Lower leg skin (tissue), 4 donors: ENCODE measurements around the gene CDHR1. TPM values are rescaled to one million over a fixed set of nuclear protein-coding genes. Genes with fewer than 3 reads are reported as not detected.

Experiments
- DNase-seq, 2 donors: peaks; one replicate each; pipeline ENCODE4 v3.0.0-alpha.2; 2019; ENCODE audit warnings: low spot score in 2 of 2
- H3K4me3 ChIP-seq: fragments of 200-600 bp; sonication (generic); 2 replicates; pipeline ENCODE4 v1.5.1; 2017; ENCODE audit warnings: mild to moderate bottlenecking, low read depth; ENCODE audit not compliant: poor library complexity, severe bottlenecking
- POLR2A ChIP-seq, 2 donors: fragments of 450-650 bp; IDR thresholded peaks; one replicate each; pipeline ENCODE4 v1.6.1; 2016 to 2017; ENCODE audit warnings: antibody characterized with exemption in 2 of 2, mild to moderate bottlenecking in 1 of 2, moderate library complexity in 1 of 2
- WGBS, 2 donors: methylation state at CpG; one replicate each; pipeline ENCODE4 v1.1.5; 2018; 5-methylcytosine and 5-hydroxymethylcytosine counted together
- intact Hi-C: fragments of 100-400 bp; cut with DNase I; formaldehyde crosslinking; loops from one replicate; pipeline ENCODE4 v1.15.0; 2023; ENCODE audit warnings: low total_unique reads
- total RNA-seq, 4 donors: library from RNA; depleted of rRNA; stranded (reverse); fragments of >200 nt; gene quantifications; one replicate each; pipeline ENCODE4 v1.1.0, GENCODE V29; 2016
- TF ChIP-seq, protein P1 (sequence below), 3 donors: fragments of 450-650 bp; IDR thresholded peaks; one replicate each; pipeline ENCODE4 v1.5.1; 2016; ENCODE audit warnings: antibody characterized with exemption in 3 of 3, mild to moderate bottlenecking in 3 of 3, moderate library complexity in 2 of 3

CDHR1 gene
- total RNA-seq, 4 donors from 2014 or later: 68.5 to 126 (median 101) TPM

DNA sequence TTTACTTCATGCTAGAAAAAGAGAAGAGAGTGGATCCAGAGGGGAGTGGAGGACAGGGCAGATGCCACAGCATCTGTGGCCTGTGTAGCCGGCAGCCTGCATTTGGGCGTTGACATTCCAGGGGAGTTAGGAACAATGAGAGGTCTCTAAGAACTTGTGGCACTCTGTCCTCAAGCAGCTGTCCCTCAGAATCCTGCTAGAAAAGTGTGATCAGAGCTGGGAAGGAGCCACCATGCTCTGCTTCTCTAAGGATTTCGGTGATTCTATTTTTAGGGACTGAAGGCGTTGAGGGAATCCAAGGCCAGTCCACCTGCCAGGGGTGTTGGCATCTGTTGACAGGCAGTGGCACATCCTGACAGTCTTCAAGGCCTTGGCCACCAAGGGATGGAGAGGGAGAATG, 23.4 kb downstream of the CDHR1 start:
- TF ChIP-seq, protein P1, sequence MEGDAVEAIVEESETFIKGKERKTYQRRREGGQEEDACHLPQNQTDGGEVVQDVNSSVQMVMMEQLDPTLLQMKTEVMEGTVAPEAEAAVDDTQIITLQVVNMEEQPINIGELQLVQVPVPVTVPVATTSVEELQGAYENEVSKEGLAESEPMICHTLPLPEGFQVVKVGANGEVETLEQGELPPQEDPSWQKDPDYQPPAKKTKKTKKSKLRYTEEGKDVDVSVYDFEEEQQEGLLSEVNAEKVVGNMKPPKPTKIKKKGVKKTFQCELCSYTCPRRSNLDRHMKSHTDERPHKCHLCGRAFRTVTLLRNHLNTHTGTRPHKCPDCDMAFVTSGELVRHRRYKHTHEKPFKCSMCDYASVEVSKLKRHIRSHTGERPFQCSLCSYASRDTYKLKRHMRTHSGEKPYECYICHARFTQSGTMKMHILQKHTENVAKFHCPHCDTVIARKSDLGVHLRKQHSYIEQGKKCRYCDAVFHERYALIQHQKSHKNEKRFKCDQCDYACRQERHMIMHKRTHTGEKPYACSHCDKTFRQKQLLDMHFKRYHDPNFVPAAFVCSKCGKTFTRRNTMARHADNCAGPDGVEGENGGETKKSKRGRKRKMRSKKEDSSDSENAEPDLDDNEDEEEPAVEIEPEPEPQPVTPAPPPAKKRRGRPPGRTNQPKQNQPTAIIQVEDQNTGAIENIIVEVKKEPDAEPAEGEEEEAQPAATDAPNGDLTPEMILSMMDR (IDR thresholded peaks at IDR 0.05): no peak
- no peak for TF ChIP-seq POLR2A (IDR thresholded peaks at IDR 0.05)
- no peak for DNase-seq

DNA sequence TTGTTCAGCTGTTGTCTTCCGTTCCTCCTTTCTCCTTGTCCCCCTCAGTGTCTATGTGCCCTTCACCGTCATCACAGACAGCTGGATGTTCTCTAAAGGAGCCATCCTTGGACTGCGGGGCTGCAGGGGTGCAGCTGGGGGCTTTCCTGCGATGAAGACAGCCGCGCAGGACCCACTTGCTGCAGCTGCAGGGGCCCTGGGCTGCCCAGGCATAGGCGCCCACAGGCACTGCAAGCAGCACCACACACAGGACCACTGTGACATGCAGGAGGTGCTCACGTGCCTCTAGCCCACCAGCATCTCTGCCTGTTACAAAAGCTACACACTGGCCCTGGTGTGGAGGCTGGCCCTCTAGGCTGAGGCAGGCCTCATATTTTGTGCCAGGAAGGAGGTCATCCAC, 27.6 kb downstream of the CDHR1 start:
- no peak overlapping the region for H3K4me3 ChIP-seq
- intact Hi-C loops: no loop called here
- no peak for TF ChIP-seq POLR2A (IDR thresholded peaks at IDR 0.05)
- TF ChIP-seq, protein P1 (IDR thresholded peaks at IDR 0.05): no peak
- WGBS, 2 donors: 86 to 94% methylated on average over 7 to 8 of the region's 8 CpGs
- DNase-seq: no peak

More for the DNA sequence above, 23.4 kb downstream of the CDHR1 start:
- intact Hi-C loops: no loop called here
- WGBS, 2 donors: 75 to 82% methylated on average over 4 of the region's 4 CpGs
- H3K4me3 ChIP-seq: no peak overlapping the region

DNA sequence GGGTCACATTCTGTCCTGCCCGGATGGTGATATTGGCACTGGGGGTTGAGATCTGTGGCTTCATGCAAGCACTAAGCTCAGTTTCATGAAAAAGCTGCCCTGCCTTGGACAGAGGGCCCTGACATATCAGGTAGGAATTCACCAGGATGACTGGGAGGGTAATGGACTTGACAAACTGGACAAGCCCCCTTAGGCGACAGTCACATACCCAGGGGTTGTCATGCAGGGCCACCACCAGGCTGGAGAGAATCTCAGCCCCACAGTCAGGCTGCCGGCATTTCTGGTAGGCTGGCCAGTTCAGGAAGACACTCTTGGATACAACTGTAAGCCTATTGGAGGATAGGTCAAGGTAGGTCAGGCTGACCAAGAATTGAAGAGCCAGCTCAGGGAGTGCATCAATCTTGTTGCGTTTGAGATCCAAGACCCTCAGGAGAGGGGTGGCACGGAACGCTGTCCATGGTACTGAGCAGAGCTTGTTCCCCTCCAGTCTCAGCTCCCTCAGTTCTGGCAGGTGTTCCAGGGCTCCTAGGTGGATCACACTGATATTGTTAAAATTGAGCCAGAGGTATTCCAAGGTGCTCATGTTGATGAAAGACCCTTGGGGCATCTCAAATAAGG, 30.2 kb downstream of the CDHR1 start:
- intact Hi-C loops: no loop called here
- TF ChIP-seq, protein P1 (IDR thresholded peaks at IDR 0.05): no peak
- no peak for TF ChIP-seq POLR2A (IDR thresholded peaks at IDR 0.05)
- no peak for DNase-seq
- H3K4me3 ChIP-seq: no peak overlapping the region
- WGBS, 2 donors: 47% methylated on average over 6 of the region's 6 CpGs

DNA sequence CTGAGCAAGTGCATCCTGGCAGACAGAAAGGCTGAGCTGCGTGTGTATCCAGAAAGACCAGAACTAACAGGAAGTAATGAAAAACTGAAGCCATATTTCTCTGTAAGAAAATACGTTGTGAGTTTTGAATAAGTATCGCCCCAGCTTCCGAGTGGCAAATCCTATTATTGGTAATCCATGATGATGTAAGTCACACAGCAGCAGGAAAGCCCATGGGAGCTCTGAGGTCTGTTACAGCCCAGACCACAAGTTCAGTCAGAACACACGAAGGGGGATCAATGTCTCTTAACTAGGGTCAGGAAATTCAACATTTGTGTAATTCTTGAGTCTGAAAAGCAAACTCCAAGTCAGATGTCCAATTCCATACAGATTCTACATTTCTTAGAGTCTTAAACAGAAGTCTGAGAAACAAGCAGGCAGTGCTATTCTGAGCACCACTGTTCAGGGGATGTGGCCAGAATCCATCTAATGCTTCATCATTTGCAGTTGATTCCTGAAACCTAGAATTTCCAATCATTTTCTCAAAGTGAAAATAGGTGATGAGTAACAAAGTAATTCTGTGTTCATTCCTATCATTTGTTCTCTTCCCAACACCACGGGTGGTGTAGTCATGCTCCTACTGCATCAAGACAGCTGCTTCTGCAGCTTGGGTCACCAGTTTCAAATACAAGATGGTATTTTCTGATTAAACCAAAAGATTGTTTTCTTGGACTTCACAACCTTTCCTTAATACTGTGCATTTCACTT, 31.3 kb downstream of the CDHR1 start, which contains the start of gene LRIT2:
Gene LRIT2, minus strand, starts transcription at position 118 of the 747 bp plus-strand sequence. Its CDS starts 24 bp downstream, at position 94.
- no peak for TF ChIP-seq POLR2A (IDR thresholded peaks at IDR 0.05)
- TF ChIP-seq, protein P1 (IDR thresholded peaks at IDR 0.05): no peak
- DNase-seq: no peak
- no peak within 1 kb of the TSS for H3K4me3 ChIP-seq
- WGBS, 2 donors: 53 to 71% methylated on average over 6 of the region's 6 CpGs
- intact Hi-C loops: no loop called here

DNA sequence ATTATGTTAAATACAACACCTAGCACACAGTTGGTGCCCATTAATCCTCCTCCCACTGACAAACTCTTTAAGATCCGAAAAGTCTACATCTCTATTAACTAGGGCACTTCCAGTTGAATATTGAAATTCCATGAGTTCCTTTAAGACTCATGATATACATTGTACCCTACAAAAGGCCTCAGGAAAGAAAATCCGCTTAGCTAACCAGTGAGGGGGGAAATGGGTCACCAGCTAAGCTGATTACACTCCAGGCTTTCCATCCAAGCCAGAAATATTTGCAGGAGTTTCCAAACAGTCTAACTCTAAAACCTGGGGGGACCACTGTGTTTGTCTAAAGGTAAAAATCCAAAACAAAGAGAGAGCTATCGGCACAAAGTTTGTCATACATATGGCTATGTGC, 32.3 kb downstream of the CDHR1 start:
- WGBS, 2 donors: 78 to 84% methylated on average over 3 of the region's 3 CpGs
- intact Hi-C loops: no loop called here
- DNase-seq: no peak
- H3K4me3 ChIP-seq: no peak overlapping the region
- TF ChIP-seq, protein P1 (IDR thresholded peaks at IDR 0.05): no peak
- TF ChIP-seq POLR2A (IDR thresholded peaks at IDR 0.05): no peak
